Measurements from ENCODE around the gene CD38. TPM values are rescaled to one million over a fixed set of nuclear protein-coding genes. Genes with fewer than 3 reads are reported as not detected.

CD38 gene
- total RNA-seq, 1 donor, result under 0.01 TPM

DNA sequence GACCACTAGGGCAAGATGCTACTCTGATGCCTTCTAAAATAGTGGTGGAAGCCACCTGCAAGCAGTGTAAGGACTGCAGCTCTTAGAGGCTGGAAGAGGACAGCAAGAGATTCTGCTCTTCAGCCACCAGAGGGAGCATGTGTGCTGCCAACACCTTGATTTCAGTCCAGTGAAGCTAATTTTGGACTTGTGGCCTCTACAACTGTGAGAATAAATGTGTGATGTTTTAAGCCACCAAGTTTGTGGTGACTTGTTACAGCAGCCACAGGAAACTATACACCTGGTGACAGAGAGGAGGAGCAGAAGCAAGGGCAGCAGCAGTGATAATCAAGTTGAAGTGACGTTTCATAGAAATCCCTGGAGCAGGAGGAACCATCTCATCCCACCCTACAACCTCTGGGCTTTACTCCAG is 104.6 kb downstream of the CD38 start:
- TF ChIP-seq, protein P1, sequence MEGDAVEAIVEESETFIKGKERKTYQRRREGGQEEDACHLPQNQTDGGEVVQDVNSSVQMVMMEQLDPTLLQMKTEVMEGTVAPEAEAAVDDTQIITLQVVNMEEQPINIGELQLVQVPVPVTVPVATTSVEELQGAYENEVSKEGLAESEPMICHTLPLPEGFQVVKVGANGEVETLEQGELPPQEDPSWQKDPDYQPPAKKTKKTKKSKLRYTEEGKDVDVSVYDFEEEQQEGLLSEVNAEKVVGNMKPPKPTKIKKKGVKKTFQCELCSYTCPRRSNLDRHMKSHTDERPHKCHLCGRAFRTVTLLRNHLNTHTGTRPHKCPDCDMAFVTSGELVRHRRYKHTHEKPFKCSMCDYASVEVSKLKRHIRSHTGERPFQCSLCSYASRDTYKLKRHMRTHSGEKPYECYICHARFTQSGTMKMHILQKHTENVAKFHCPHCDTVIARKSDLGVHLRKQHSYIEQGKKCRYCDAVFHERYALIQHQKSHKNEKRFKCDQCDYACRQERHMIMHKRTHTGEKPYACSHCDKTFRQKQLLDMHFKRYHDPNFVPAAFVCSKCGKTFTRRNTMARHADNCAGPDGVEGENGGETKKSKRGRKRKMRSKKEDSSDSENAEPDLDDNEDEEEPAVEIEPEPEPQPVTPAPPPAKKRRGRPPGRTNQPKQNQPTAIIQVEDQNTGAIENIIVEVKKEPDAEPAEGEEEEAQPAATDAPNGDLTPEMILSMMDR (IDR thresholded peaks at IDR 0.05; ENCODE audit: insufficient read depth, low read depth, low read length), result peak; percentile 94
- peak; percentile 85 for DNase-seq (ENCODE audit: low read depth)

DNA sequence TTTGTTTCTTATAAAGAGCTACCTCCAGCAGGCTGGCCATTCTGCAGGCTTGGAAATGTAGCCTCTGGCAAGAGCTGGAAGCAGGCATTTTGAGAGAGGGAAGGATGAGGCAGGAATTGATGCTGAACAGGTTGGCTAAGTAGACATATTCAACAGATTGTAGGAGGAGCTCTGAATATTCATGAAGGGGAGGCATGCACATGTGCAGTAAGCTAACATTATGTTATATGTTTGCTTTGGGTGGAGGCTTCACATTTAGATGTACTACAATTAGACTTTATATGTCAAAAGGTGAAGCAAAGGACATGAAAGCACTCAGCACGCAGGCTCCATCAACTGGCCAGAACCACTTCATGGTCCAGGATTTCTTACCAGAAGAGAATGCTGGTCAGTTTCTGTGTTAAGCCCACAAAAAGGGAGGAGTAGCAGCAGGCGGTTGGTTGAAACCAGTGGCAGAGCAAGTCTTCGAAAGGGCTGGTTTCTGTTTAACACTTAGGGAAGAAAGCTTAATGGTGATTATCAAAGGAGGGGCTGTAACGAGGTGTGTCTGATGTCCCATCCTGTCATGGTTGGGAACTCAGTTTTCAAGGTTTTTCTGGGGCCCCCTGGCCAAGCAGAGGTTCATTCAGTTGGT is 105.6 kb downstream of the CD38 start:
- H3K4me3 ChIP-seq (ENCODE audit: low read depth, low read length), result no peak overlapping the region
- no peak for DNase-seq (ENCODE audit: low read depth)
- TF ChIP-seq, protein P1 (IDR thresholded peaks at IDR 0.05; ENCODE audit: insufficient read depth, low read depth, low read length), result no peak

More for the DNA sequence above, 104.6 kb downstream of the CD38 start:
- no peak overlapping the region for H3K4me3 ChIP-seq (ENCODE audit: low read depth, low read length)

DNA sequence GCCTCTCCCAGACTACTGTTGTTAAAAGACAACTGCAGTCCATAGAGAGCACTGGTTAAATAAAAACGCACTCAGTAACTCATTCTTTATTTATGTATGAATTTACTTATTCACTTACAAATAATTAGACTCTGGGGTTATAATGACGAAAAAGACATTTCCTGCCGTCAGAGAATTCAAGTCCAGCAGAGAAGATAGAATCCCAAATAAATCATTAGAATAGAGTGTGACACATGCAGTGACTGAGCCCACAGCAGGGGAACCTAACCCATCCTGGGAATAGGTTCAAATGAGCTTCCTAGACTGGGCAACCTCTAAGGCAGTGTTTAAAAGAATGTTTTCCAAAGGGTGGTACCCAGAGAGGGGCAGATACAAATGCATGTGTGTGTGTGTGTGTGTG is 106.5 kb downstream of the CD38 start:
- H3K4me3 ChIP-seq (ENCODE audit: low read depth, low read length), result no peak overlapping the region
- no peak for DNase-seq (ENCODE audit: low read depth)
- TF ChIP-seq, protein P1 (IDR thresholded peaks at IDR 0.05; ENCODE audit: insufficient read depth, low read depth, low read length), result no peak

DNA sequence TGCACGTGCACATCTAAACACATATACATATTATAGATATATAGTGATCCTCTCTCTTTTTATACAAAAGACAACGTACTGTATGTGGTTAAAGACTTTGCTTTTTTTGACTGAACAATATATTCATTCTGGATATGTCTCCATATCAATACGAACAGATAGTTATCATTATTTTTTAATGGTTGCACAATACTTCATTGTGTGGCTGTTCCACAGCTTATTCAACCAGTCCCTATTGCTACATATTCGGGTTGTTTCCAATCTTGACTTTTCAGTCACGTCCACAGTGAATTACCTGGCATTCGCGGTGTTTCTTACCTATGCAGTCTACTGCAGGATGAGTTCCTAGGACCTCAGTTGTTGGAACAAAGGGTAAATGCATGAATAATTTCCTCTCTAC is 107.3 kb downstream of the CD38 start:
- TF ChIP-seq, protein P1 (IDR thresholded peaks at IDR 0.05; ENCODE audit: insufficient read depth, low read depth, low read length), result no peak
- no peak overlapping the region for H3K4me3 ChIP-seq (ENCODE audit: low read depth, low read length)
- DNase-seq (ENCODE audit: low read depth), result no peak

DNA sequence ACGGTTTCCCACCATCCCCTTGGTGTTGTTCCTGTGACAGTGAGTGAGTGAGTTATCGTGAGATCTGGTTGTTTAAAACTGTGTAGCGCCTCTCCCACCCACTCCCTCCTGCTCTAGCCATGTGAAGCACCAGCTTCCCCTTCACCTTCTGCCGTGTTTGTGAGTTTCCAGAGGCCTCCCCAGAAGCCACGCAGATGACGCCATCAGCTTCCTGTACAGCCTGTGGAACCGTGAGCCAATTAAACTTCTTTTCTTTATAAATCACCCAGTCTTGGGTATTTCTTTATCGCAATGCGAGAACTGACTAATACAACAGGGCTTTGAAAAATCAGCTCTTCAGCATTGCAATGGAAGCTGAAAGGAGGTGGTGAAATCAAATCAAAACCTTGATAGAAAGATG is 110.4 kb downstream of the CD38 start:
- no peak overlapping the region for H3K4me3 ChIP-seq (ENCODE audit: low read depth, low read length)
- DNase-seq (ENCODE audit: low read depth), result no peak
- TF ChIP-seq, protein P1 (IDR thresholded peaks at IDR 0.05; ENCODE audit: insufficient read depth, low read depth, low read length), result no peak

DNA sequence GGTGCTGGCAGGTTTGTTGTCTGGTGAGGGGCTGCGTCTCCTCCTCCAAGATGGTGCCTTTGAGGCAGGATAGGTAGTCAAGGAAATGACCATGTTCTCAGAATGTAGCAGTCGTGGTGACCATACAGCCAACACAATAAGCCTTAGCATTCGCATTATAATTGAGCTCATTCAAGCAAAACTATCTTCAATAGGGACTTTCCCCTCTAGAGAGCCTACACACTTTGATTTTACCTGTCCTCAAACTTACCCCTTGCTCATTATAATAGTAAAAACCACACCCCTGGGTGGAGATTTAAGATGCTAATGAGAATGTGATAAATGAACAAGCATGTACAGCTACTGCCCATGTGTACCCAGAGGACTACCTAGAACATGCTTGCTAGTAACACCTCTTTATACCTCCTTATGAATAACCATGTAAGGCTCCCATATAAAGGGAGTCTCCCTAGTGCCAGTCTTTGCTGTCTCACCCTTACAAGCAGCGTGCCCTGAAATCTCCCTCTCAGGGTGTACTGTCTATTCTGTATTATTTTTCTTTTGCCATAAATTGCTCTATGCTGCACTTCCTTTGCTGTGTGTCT is 112.2 kb downstream of the CD38 start:
- DNase-seq (ENCODE audit: low read depth), result no peak
- H3K4me3 ChIP-seq (ENCODE audit: low read depth, low read length), result no peak overlapping the region
- TF ChIP-seq, protein P1 (IDR thresholded peaks at IDR 0.05; ENCODE audit: insufficient read depth, low read depth, low read length), result no peak

Data from fibroblast of villous mesenchyme (primary cell).